ENCODE measurements around the gene FBXL4. TPM values are rescaled to one million over a fixed set of nuclear protein-coding genes. Genes with fewer than 3 reads are reported as not detected.

The FBXL4 gene
- total and polyA plus RNA-seq, 2 experiments from 2014 or later = 10.8 to 31.0 TPM

GRCh38 chr6:98843271-98844243, 104.2 kb downstream of the FBXL4 start:
- no peak overlapping the region for H3K4me3 ChIP-seq
- H3K27me3 ChIP-seq = peaks cover 96% of the 10 kb centered on the region
- no peak for DNase-seq (ENCODE audit: low spot score)
- peaks cover 18% of the 10 kb centered on the region for H3K4me1 ChIP-seq (ENCODE audit: insufficient read depth)
- H3K27ac ChIP-seq = no peak overlapping the region
- 6% methylated on average over 43 of the region's 53 CpGs for WGBS (ENCODE audit: low lambda C conversion rate, missing lambda C conversion rate)
- H2AFZ ChIP-seq = peak overlapping the region; percentile 40
- H3K9me3 ChIP-seq (ENCODE audit: low read depth) = no peaks in the 10 kb centered on the region
- peak overlapping the region; percentile 81 for H3K4me2 ChIP-seq
- H3K79me2 ChIP-seq = no peaks in the 10 kb centered on the region
- peak; percentile 100 for TF ChIP-seq EZH2 (IDR thresholded peaks at IDR 0.05; ENCODE audit: borderline replicate concordance)
- peak; percentile 40 for TF ChIP-seq EZH2phosphoT487 (IDR thresholded peaks at IDR 0.05; ENCODE audit: low read depth, severe bottlenecking, unreplicated experiment)
- no peak for TF ChIP-seq CTCF (IDR thresholded peaks at IDR 0.05; ENCODE audit: poor library complexity)
- H3K9me2 ChIP-seq (replicated peaks; ENCODE audit: insufficient read depth) = no peaks in the 10 kb centered on the region
- H3K36me3 ChIP-seq (replicated peaks; ENCODE audit: insufficient read depth, low read depth) = no peaks in the 10 kb centered on the region
- H4K20me1 ChIP-seq (ENCODE audit: insufficient read depth, poor library complexity, severe bottlenecking) = no peaks in the 10 kb centered on the region

GRCh38 chr6:98842342-98843180, 105.2 kb downstream of the FBXL4 start:
- no peak for DNase-seq (ENCODE audit: low spot score)
- Histone ChIP-seq H3K36me3 (replicated peaks; ENCODE audit: insufficient read depth, low read depth) (no peaks in the 10 kb centered on the region), H3K27me3 (peaks cover 97% of the 10 kb centered on the region), H3K79me2 (no peaks in the 10 kb centered on the region), H3K9me2 (replicated peaks; ENCODE audit: insufficient read depth) (no peaks in the 10 kb centered on the region), H4K20me1 (ENCODE audit: insufficient read depth, poor library complexity, severe bottlenecking) (no peaks in the 10 kb centered on the region), H3K4me2 (no peak overlapping the region), H3K4me3 (no peak overlapping the region), H2AFZ (no peak overlapping the region), H3K9me3 (ENCODE audit: low read depth) (no peaks in the 10 kb centered on the region), H3K4me1 (ENCODE audit: insufficient read depth) (peaks cover 10% of the 10 kb centered on the region), H3K27ac (no peak overlapping the region)
- 8% methylated on average over 43 of the region's 44 CpGs for WGBS (ENCODE audit: low lambda C conversion rate, missing lambda C conversion rate)
- TF ChIP-seq EZH2phosphoT487 (IDR thresholded peaks at IDR 0.05; ENCODE audit: low read depth, severe bottlenecking, unreplicated experiment) = peak; percentile 33
- no peak for TF ChIP-seq CTCF (IDR thresholded peaks at IDR 0.05; ENCODE audit: poor library complexity)
- TF ChIP-seq EZH2 (IDR thresholded peaks at IDR 0.05; ENCODE audit: borderline replicate concordance) = peak; percentile 91

GRCh38 chr6:98841621-98842341, 106.0 kb downstream of the FBXL4 start:
- Histone ChIP-seq H3K9me2 (replicated peaks; ENCODE audit: insufficient read depth) (no peaks in the 10 kb centered on the region), H3K27me3 (peaks cover 97% of the 10 kb centered on the region), H3K9me3 (ENCODE audit: low read depth) (no peaks in the 10 kb centered on the region), H3K27ac (no peak overlapping the region), H3K79me2 (no peaks in the 10 kb centered on the region), H3K4me3 (no peak overlapping the region), H3K36me3 (replicated peaks; ENCODE audit: insufficient read depth, low read depth) (no peaks in the 10 kb centered on the region), H4K20me1 (ENCODE audit: insufficient read depth, poor library complexity, severe bottlenecking) (no peaks in the 10 kb centered on the region), H3K4me2 (no peak overlapping the region), H2AFZ (no peak overlapping the region), H3K4me1 (ENCODE audit: insufficient read depth) (peaks cover 10% of the 10 kb centered on the region)
- DNase-seq (ENCODE audit: low spot score) = no peak
- 16% methylated on average over 9 of the region's 9 CpGs for WGBS (ENCODE audit: low lambda C conversion rate, missing lambda C conversion rate)
- TF ChIP-seq CTCF (IDR thresholded peaks at IDR 0.05; ENCODE audit: poor library complexity) (no peak), EZH2 (IDR thresholded peaks at IDR 0.05; ENCODE audit: borderline replicate concordance) (peak; percentile 97)

Measured in hepatocyte (in vitro differentiated cells).